ENCODE measurements around the gene TTLL11.

Gene TTLL11

DNA sequence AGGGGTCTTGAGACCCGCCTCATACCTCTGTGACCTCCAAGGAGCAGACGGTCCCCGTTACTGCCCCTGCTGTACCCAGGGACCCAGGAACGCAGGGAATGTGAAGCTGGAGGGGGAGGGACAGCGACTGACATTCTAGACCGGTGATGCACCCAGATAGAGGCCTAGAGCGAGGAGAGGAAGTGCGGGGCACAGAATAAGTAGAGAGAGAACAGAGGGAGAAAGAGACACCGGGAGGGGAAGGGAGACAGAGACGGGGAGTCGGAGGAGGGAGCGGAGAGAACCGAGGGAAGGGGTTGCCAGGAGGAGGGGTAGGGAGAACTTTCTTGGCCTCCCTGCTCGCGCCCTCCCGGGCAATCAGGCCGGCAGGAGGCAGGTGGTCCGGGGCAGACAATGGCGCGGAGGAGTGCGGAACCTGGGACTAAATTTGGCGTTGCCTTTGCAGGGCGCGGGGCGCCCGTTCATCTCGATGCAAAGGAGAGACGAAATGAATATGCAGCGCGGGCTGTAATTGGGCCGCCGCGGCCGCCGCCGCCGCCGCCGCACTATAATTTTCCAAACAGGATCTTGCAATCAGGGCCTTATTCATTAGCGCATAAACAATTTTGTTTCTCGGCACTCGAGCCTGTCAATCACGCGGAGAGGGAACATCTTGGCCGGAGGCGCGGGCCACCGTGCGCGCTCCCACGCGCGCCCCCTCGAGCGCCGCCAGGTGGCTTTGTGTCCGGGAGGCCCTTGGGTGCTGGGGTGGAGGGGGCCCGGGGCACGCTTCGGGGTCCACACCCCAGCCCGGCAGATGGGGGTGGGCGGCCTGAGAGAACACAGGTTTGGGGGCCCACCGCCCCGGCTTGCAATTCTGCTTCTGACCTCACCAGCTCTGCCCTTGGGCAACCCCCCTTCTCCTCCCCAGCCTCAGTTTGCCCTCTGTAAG lies 33.5 kb upstream of the TTLL11 start:
- Histone ChIP-seq H3K4me1 (peaks cover 0 to 6% (median 0%) of the 10 kb centered on the region in 10 experiments; a peak in 1 of 20 replicates), H3K36me3 (no peaks in the 10 kb centered on the region), H3K4me2 (peak overlapping the region in 5 of 11 experiments; percentile 15 to 43 (median 37); a peak in 5 of 22 replicates), H4K20me1 (peaks cover 0 to 10% (median 0%) of the 10 kb centered on the region in 11 experiments; a peak in 3 of 22 replicates), H3K9ac (no peak overlapping the region), H3K4me3 (no peak overlapping the region), H3K27me3 (peaks cover 26 to 36% (median 33%) of the 10 kb centered on the region in 11 experiments), H3K9me3 (replicated peaks in 1 of 11) (no peaks in the 10 kb centered on the region), H3K27ac (no peak overlapping the region)
- TF ChIP-seq Cebpa-rat (IDR thresholded peaks at IDR 0.05) = no peak

- no peak overlapping the region for H3K4me3 ChIP-seq
- H3K9ac ChIP-seq = no peak overlapping the region
- no peak overlapping the region for H3K4me2 ChIP-seq
- peaks cover 0 to 10% (median 0%) of the 10 kb centered on the region in 11 experiments; a peak in 2 of 22 replicates for H4K20me1 ChIP-seq
- no peaks in the 10 kb centered on the region for H3K9me3 ChIP-seq (replicated peaks in 1 of 11)
- no peaks in the 10 kb centered on the region for H3K36me3 ChIP-seq
- no peak for TF ChIP-seq Cebpa-rat (IDR thresholded peaks at IDR 0.05)
- peaks cover 0 to 6% (median 0%) of the 10 kb centered on the region in 10 experiments; a peak in 1 of 20 replicates for H3K4me1 ChIP-seq
- peaks cover 26 to 30% (median 28%) of the 10 kb centered on the region in 11 experiments for H3K27me3 ChIP-seq
- no peak overlapping the region for H3K27ac ChIP-seq
Measured at GRCh38 chr9:122125509-122126330, 32.6 kb upstream of the TTLL11 start.

GRCh38 chr9:122125158-122125508 lies 32.0 kb upstream of the TTLL11 start:
- Histone ChIP-seq H3K9me3 (replicated peaks in 1 of 11) (no peaks in the 10 kb centered on the region), H3K36me3 (no peaks in the 10 kb centered on the region), H3K4me3 (no peak overlapping the region), H3K27ac (no peak overlapping the region), H3K4me2 (no peak overlapping the region), H4K20me1 (peaks cover 0 to 10% (median 0%) of the 10 kb centered on the region in 11 experiments; a peak in 2 of 22 replicates), H3K9ac (no peak overlapping the region), H3K27me3 (peaks cover 26 to 30% (median 28%) of the 10 kb centered on the region in 11 experiments), H3K4me1 (peaks cover 0 to 6% (median 0%) of the 10 kb centered on the region in 10 experiments; a peak in 1 of 20 replicates)
- TF ChIP-seq Cebpa-rat (IDR thresholded peaks at IDR 0.05) = no peak

- H3K36me3 ChIP-seq = no peaks in the 10 kb centered on the region
- no peak overlapping the region for H3K4me2 ChIP-seq
- H3K27me3 ChIP-seq = peaks cover 26 to 30% (median 28%) of the 10 kb centered on the region in 11 experiments
- no peak for TF ChIP-seq Cebpa-rat (IDR thresholded peaks at IDR 0.05)
- H3K4me1 ChIP-seq = peaks cover 0 to 6% (median 0%) of the 10 kb centered on the region in 10 experiments; a peak in 1 of 20 replicates
- no peak overlapping the region for H3K27ac ChIP-seq
- no peak overlapping the region for H3K4me3 ChIP-seq
- H3K9ac ChIP-seq = 0 out of 22 replicates have a peak overlapping the region, but pooled peaks of 1 of the 11 experiments have one; percentile 9
- H4K20me1 ChIP-seq = peaks cover 0 to 10% (median 0%) of the 10 kb centered on the region in 11 experiments; a peak in 2 of 22 replicates
- H3K9me3 ChIP-seq (replicated peaks in 1 of 11) = no peaks in the 10 kb centered on the region
Measured at GRCh38 chr9:122124528-122124927, 31.4 kb upstream of the TTLL11 start.

GRCh38 chr9:122124048-122124447 lies 30.9 kb upstream of the TTLL11 start:
- peaks cover 0 to 6% (median 0%) of the 10 kb centered on the region in 10 experiments; a peak in 1 of 20 replicates for H3K4me1 ChIP-seq
- H3K36me3 ChIP-seq = no peaks in the 10 kb centered on the region
- TF ChIP-seq Cebpa-rat (IDR thresholded peaks at IDR 0.05) = no peak
- no peak overlapping the region for H3K27ac ChIP-seq
- H3K4me2 ChIP-seq = no peak overlapping the region
- peaks cover 26 to 30% (median 28%) of the 10 kb centered on the region in 11 experiments for H3K27me3 ChIP-seq
- no peak overlapping the region for H3K4me3 ChIP-seq
- H3K9me3 ChIP-seq (replicated peaks in 1 of 11) = no peaks in the 10 kb centered on the region
- H4K20me1 ChIP-seq = peaks cover 0 to 10% (median 0%) of the 10 kb centered on the region in 11 experiments; a peak in 2 of 22 replicates
- H3K9ac ChIP-seq = 0 out of 22 replicates have a peak overlapping the region, but pooled peaks of 1 of the 11 experiments have one; percentile 9

DNA sequence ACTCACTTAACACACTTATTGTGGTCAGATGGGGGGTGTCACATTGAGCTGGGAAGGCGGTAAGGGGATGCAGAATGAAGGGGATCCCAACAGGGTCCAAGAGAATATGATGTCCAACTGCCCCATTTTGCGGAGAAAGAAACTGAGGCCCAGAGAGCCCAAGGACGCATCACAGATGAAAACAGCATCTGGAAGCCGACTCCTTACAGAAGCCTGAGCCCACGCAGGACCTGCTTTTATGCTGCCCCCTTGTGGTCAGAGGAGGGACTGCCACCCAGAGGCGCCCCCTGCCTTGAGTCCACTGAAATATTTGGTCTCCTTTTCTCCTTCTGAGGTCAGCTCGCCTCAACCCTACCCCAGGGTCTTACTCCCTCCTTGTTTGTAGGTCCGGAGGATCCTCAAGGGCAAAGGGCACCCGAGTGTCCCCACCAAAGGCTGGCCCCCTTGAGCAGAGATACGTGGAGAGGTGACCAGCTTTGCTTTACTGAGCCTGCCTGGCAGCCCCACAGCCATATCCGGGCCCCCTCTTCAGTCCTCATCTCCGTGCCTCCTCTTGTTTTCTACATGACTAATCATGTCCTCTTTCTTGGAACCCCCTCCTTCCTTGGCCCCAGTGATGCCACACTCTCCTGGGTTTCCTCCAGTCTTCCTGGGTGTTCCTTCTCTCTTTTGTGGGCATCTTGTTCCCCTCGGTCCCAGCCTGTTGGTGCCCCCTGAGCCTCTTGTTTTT lies 30.0 kb upstream of the TTLL11 start:
- H3K27me3 ChIP-seq = peaks cover 26 to 29% (median 28%) of the 10 kb centered on the region in 11 experiments
- H3K4me2 ChIP-seq = no peak overlapping the region
- H4K20me1 ChIP-seq = peaks cover 0 to 10% (median 0%) of the 10 kb centered on the region in 11 experiments; a peak in 2 of 22 replicates

GRCh38 chr9:122122468-122122867 lies 29.4 kb upstream of the TTLL11 start:
- Histone ChIP-seq H4K20me1 (peaks cover 0 to 10% (median 0%) of the 10 kb centered on the region in 11 experiments; a peak in 2 of 22 replicates), H3K9me3 (replicated peaks in 1 of 11) (peaks cover 0 to 6% (median 0%) of the 10 kb centered on the region in 11 experiments; a peak in 7 of 22 replicates), H3K9ac (no peak overlapping the region), H3K36me3 (no peaks in the 10 kb centered on the region), H3K27me3 (peaks cover 22 to 23% (median 23%) of the 10 kb centered on the region in 11 experiments), H3K27ac (no peak overlapping the region), H3K4me2 (no peak overlapping the region), H3K4me3 (no peak overlapping the region), H3K4me1 (peaks cover 0 to 6% (median 0%) of the 10 kb centered on the region in 10 experiments; a peak in 1 of 20 replicates)
- TF ChIP-seq Cebpa-rat (IDR thresholded peaks at IDR 0.05) = no peak

More for the DNA sequence above, 30.0 kb upstream of the TTLL11 start:
- H3K27ac ChIP-seq = no peak overlapping the region
- no peak overlapping the region for H3K4me3 ChIP-seq
- no peak overlapping the region for H3K9ac ChIP-seq
- TF ChIP-seq Cebpa-rat (IDR thresholded peaks at IDR 0.05) = no peak
- H3K9me3 ChIP-seq (replicated peaks in 1 of 11) = 0 out of 22 replicates have a peak, but pooled peaks cover 0 to under 1% (median 0%) of the 10 kb centered on the region in 11 experiments
- no peaks in the 10 kb centered on the region for H3K36me3 ChIP-seq
- peaks cover 0 to 6% (median 0%) of the 10 kb centered on the region in 10 experiments; a peak in 1 of 20 replicates for H3K4me1 ChIP-seq

DNA sequence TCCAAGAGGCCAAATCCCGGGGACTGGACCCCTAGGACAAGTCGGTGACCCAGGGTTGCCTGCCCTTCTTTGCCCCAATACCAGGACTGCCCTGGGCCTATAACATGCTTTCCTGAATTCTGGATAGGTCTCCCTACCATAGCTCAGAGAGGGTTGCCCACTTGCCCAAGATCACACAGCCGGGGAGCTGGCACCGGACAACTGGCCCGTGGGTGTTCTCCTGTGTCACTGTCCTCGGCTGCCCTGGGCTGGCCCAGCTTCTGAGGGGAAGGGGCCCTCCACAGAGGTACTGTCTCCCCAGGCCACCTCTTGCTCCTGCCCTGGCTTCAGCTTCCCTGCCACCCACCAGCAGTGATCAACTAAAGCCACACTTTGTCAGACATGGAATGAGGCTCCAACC lies 28.8 kb upstream of the TTLL11 start:
- Histone ChIP-seq H3K27me3 (peaks cover 16 to 18% (median 17%) of the 10 kb centered on the region in 11 experiments), H4K20me1 (peaks cover 0 to 10% (median 0%) of the 10 kb centered on the region in 11 experiments; a peak in 2 of 22 replicates), H3K27ac (no peak overlapping the region), H3K4me2 (no peak overlapping the region), H3K9me3 (replicated peaks in 1 of 11) (peaks cover 0 to 12% (median 0%) of the 10 kb centered on the region in 11 experiments; a peak in 8 of 22 replicates), H3K4me3 (no peak overlapping the region), H3K4me1 (peaks cover 0 to 6% (median 0%) of the 10 kb centered on the region in 10 experiments; a peak in 1 of 20 replicates), H3K36me3 (no peaks in the 10 kb centered on the region), H3K9ac (no peak overlapping the region)
- no peak for TF ChIP-seq Cebpa-rat (IDR thresholded peaks at IDR 0.05)

All from BLaER1 treated with 17β-estradiol and CSF1 and Interleukin-3, amounts not matched to agents 10 nM and 100 nM (cell line).